Spleen (tissue), 11 donors: ENCODE data around the gene TLE5. TPM values are rescaled to one million over a fixed set of nuclear protein-coding genes. Genes with fewer than 3 reads are reported as not detected.

Experiments used
- DNase-seq: peaks from one replicate; pipeline ENCODE4 v3.0.0-alpha.2; 2020
- H3K27ac ChIP-seq, 8 donors: fragments of 200-600 bp; sonication (generic) in 7 of 8; 1 replicate in 4 of 8; 2 replicates in 4 of 8; pipeline versions ENCODE4 v1.5.0 to v1.8.0; 2016 to 2021; ENCODE audit warnings: inconsistent platforms in 4 of 8, mild to moderate bottlenecking in 4 of 8, moderate library complexity in 1 of 8
- H3K27me3 ChIP-seq, 7 donors: fragments of 200-600 bp; sonication (generic) in 6 of 7; replicated peaks in 1 of 7; 1 replicate in 4 of 7; 2 replicates in 3 of 7; pipeline versions ENCODE4 v1.5.0 to v1.8.0; 2016 to 2021; ENCODE audit warnings: inconsistent platforms in 3 of 7, mild to moderate bottlenecking in 1 of 7
- H3K36me3 ChIP-seq, 6 donors: fragments of 200-600 bp; sonication (generic) in 5 of 6; 1 replicate in 4 of 6; 2 replicates in 2 of 6; pipeline versions ENCODE4 v1.5.0 to v1.8.0; 2016 to 2021; ENCODE audit warnings: inconsistent platforms in 2 of 6
- H3K4me1 ChIP-seq, 6 donors: fragments of 200-600 bp; sonication (generic) in 5 of 6; 1 replicate in 3 of 6; 2 replicates in 3 of 6; pipeline versions ENCODE4 v1.5.0 to v1.8.0; 2016 to 2021; ENCODE audit warnings: inconsistent platforms in 3 of 6
- H3K4me3 ChIP-seq, 8 donors: fragments of 200-600 bp; sonication (generic) in 7 of 8; 1 replicate in 4 of 8; 2 replicates in 4 of 8; pipeline versions ENCODE4 v1.5.0 to v1.8.0; 2016 to 2021; ENCODE audit warnings: inconsistent platforms in 4 of 8, mild to moderate bottlenecking in 4 of 8, moderate library complexity in 2 of 8
- H3K9me3 ChIP-seq, 8 donors: fragments of 200-600 bp; sonication (generic) in 7 of 8; 1 replicate in 4 of 8; 2 replicates in 4 of 8; pipeline versions ENCODE4 v1.5.0 to v1.8.0; 2016 to 2021; ENCODE audit warnings: inconsistent platforms in 4 of 8
- POLR2A ChIP-seq, 3 donors: fragments of 450-650 bp; IDR thresholded peaks; one replicate each; pipeline ENCODE4 v1.5.1; 2017; ENCODE audit warnings: antibody characterized with exemption in 3 of 3, mild to moderate bottlenecking in 1 of 3
- POLR2AphosphoS5 ChIP-seq, 3 donors: sonication (generic); formaldehyde crosslinking; IDR thresholded peaks; one replicate each; pipeline ENCODE4 v1.5.1; 2017; ENCODE audit warnings: antibody characterized with exemption in 3 of 3
- WGBS, 5 donors: extraction: QIAGEN DNeasy Blood & Tissue Kit in 3 of 5; methylation state at CpG; one replicate each; pipeline versions ENCODE4 v1.1.5 to v1.1.7; 2013 to 2018; 5-methylcytosine and 5-hydroxymethylcytosine counted together
- intact Hi-C: fragments of 100-400 bp; cut with DNase I; formaldehyde crosslinking; loops from one replicate; pipeline ENCODE4 v1.15.0; 2023; ENCODE audit warnings: low total_unique reads
- polyA plus RNA-seq, 3 donors: library from polyadenylated mRNA; stranded (reverse); fragments of 200-250 nt; gene quantifications; one replicate each; pipeline ENCODE4 v1.2.1, GENCODE V29; 2013
- total RNA-seq, 7 donors: library from RNA; depleted of rRNA in 3 of 7; stranded (reverse); fragments of >200 nt in 3 of 7; fragmentation: NEBNext Ultra II Directional in 4 of 7; extraction: Animal tissue kit (Norgen Biotek cat#: 25700) in 4 of 7; gene quantifications; one replicate each; pipeline versions ENCODE4 v1.1.0 to v1.2.1, GENCODE V29; 2016 to 2021
- TF ChIP-seq, protein P1 (sequence below), 11 experiments: fragments of 200-600 bp in 7 of 11; fragments of 450-650 bp in 4 of 11; sonication (generic) in 4 of 11; IDR thresholded peaks in 8 of 11; conservative IDR thresholded peaks in 3 of 11; 1 replicate in 7 of 11; 2 replicates in 4 of 11; pipeline versions ENCODE4 v1.4.0 to v1.8.0; 2016 to 2021; ENCODE audit warnings: antibody characterized with exemption in 11 of 11, inconsistent platforms in 4 of 11, mild to moderate bottlenecking in 1 of 11
- donor health status: healthy with polysubstance abuse.
- donor health status: DM: no; HTN: no; CAD: no; lungs with moderate emphysema.
- donor health status: DM: no; HTN: no; CAD: no.
- donor health status: Bipolar disorder and iron deficiency.
- donor health status: healthy.
- donor health status: DM: no; HTN: no; CAD: no.
- donor health status: DM: yes; HTN: yes; CAD: no.

Gene TLE5
- total and polyA plus RNA-seq, 10 donors = 325 to 618 (median 435) TPM

DNA sequence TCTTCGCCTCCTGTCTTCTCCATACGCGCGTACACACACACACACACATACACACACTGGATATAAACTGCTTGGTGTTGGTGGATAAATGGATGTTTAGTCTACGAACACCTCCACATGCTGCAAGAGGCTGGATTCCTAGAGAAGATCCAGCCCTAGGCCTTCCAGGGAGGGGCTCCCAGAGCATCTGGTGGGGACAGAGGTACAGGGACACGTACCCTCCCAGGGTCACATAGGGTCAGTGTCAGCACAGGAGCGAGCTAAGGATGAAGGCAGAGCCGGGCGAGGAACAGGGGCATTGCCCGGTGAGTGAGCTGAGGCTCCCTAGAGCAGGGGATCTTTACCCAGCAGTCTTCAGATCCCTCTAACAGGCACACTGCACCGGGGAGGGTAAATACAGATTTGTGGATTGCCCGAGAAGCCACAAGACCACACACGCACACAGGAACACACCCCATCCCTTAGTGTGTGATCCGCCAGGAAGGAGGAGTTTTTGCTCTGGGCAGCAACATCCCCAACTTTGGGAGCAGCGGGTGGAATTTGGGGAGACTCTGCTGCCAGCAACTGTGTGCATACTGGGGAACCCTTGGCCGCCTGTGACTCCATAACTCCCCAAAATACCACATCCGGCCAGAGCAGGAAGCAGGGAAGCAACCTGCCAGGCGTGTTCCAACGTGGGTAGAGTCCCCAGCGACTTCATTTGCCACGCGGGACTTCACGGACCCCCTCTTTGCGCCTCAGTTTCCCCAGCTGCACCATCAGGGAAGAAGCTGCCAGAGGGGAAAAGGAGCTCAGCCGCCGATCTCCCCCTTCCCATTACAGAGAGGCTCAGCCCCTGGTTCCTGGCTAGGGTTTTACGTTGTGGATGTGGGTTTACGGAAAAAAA lies 27.4 kb downstream of the TLE5 start:
- 12 to 16% (median 14%) methylated on average over 25 to 28 of the region's 28 CpGs for WGBS, 5 donors
- H3K4me1 ChIP-seq = peaks cover 7 to 48% (median 24%) of the 10 kb centered on the region in 6 donors
- H3K4me3 ChIP-seq = peak overlapping the region; percentile 44 to 87 (median 58)
- no peaks in the 10 kb centered on the region for H3K9me3 ChIP-seq
- intact Hi-C loops = loop anchor here (10.0 kb wide), 1 partner anchor 60 kb away; the partner anchor contains the start of gene TLE6
- H3K27me3 ChIP-seq = peaks cover 0 to 8% (median 0%) of the 10 kb centered on the region in 7 donors
- H3K27ac ChIP-seq = peak overlapping the region; percentile 74 to 95 (median 91)
- TF ChIP-seq POLR2AphosphoS5 (IDR thresholded peaks at IDR 0.05) (no peak), POLR2A (IDR thresholded peaks at IDR 0.05) (no peak)
- DNase-seq = peak; percentile 84
- no peaks in the 10 kb centered on the region for H3K36me3 ChIP-seq

DNA sequence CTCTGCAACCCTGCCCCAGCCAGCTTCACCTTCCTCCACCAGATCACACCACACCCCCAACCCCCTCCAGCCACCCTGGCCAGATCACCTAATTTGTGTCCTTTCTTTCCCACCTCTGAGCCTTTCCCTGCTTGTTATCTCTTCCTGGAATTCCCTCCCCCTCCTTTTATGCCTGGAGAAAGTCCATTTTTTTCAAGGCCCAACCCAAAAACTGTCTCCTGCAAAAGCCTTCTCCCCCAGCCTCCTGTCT lies 28.0 kb downstream of the TLE5 start:
- Histone ChIP-seq H3K27ac (peak overlapping the region in 2 of 8 donors; percentile 87 to 93), H3K27me3 (peaks cover 0 to 14% (median 3%) of the 10 kb centered on the region in 7 donors), H3K36me3 (no peaks in the 10 kb centered on the region), H3K9me3 (no peaks in the 10 kb centered on the region), H3K4me3 (no peak overlapping the region), H3K4me1 (peaks cover 7 to 54% (median 29%) of the 10 kb centered on the region in 6 donors)
- no peak for DNase-seq
- intact Hi-C loops = loop anchor here (10.0 kb wide), 1 partner anchor 60 kb away; the partner anchor contains the start of gene TLE6
- TF ChIP-seq, protein P1, sequence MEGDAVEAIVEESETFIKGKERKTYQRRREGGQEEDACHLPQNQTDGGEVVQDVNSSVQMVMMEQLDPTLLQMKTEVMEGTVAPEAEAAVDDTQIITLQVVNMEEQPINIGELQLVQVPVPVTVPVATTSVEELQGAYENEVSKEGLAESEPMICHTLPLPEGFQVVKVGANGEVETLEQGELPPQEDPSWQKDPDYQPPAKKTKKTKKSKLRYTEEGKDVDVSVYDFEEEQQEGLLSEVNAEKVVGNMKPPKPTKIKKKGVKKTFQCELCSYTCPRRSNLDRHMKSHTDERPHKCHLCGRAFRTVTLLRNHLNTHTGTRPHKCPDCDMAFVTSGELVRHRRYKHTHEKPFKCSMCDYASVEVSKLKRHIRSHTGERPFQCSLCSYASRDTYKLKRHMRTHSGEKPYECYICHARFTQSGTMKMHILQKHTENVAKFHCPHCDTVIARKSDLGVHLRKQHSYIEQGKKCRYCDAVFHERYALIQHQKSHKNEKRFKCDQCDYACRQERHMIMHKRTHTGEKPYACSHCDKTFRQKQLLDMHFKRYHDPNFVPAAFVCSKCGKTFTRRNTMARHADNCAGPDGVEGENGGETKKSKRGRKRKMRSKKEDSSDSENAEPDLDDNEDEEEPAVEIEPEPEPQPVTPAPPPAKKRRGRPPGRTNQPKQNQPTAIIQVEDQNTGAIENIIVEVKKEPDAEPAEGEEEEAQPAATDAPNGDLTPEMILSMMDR (IDR thresholded peaks at IDR 0.05 in 8 of 11, conservative IDR thresholded peaks at IDR 0.05 in 3 of 11) = no peak
- TF ChIP-seq POLR2AphosphoS5 (IDR thresholded peaks at IDR 0.05) (no peak), POLR2A (IDR thresholded peaks at IDR 0.05) (no peak)

DNA sequence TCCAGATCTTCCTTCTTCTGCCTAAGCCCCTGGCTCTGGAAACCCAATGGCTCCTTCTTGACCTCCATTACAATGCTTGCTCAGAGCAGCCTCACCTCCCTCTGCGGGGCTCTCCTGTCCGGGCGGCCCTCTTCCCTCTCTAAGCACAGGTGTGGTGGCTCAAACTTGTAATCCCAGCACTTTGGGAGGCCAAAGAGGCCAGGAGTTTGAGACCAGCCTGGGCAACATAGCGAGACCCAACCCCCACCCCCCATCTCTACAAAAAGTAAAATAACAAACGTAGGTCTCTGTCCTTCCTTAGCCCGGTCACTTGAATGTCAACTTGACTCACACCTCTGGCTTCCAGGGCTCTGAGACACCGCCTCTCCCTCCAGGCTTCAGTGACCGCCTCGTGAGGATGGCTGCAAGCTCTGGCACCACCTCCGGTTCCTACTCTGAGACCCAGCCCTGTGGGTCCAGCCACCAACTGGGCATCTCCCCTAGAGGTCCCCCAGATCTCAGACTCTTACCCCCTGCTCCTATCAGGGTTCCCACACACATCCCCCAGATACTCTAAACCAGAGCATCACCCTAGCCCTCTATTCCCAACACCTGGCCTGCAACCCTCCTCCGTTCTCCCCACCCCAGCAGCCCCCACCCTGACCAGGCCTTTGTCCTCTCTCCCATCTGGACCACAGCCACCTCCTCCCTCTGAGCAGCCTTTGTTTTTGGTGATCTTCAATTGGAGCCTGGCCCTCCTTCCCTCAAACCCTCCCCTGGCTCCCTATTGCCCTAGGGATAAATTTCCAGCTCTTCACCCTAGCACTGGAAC lies 28.5 kb downstream of the TLE5 start:
- intact Hi-C loops = loop anchor here (10.0 kb wide), 1 partner anchor 59 kb away; the partner anchor contains the start of gene TLE6
- H3K36me3 ChIP-seq = no peaks in the 10 kb centered on the region
- 84 to 92% (median 87%) methylated on average over 11 of the region's 11 CpGs for WGBS, 5 donors
- H3K27me3 ChIP-seq = peaks cover 0 to 17% (median 3%) of the 10 kb centered on the region in 7 donors
- peak overlapping the region in 2 of 8 donors; percentile 87 to 93 for H3K27ac ChIP-seq
- no peak overlapping the region for H3K4me3 ChIP-seq
- no peaks in the 10 kb centered on the region for H3K9me3 ChIP-seq
- DNase-seq = no peak
- no peak for TF ChIP-seq POLR2AphosphoS5 (IDR thresholded peaks at IDR 0.05)
- H3K4me1 ChIP-seq = peaks cover 7 to 56% (median 30%) of the 10 kb centered on the region in 6 donors

DNA sequence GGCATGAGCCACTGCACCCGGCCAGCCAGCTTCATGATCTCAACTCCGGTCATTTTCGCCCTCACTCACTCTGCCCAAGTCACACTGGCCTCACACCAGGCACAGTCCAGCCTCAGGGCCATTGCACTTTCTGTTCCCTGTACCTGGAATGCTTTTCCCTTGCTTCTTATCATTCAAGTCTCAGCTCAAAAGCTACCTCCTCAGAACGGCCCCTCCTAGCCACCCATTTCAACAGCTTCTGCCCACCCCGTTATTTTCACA lies 30.8 kb downstream of the TLE5 start:
- no peak overlapping the region for H3K27ac ChIP-seq
- no peaks in the 10 kb centered on the region for H3K9me3 ChIP-seq
- H3K4me1 ChIP-seq = peaks cover 7 to 54% (median 34%) of the 10 kb centered on the region in 6 donors
- WGBS, 5 donors = 73 to 86% (median 83%) methylated on average over 5 of the region's 5 CpGs
- H3K27me3 ChIP-seq = peaks cover 0 to 39% (median 11%) of the 10 kb centered on the region in 7 donors
- no peak overlapping the region for H3K4me3 ChIP-seq
- no peak for DNase-seq
- intact Hi-C loops = loop anchor here (10.0 kb wide), 1 partner anchor 57 kb away; the partner anchor contains the start of gene TLE6
- no peaks in the 10 kb centered on the region for H3K36me3 ChIP-seq
- no peak for TF ChIP-seq POLR2A (IDR thresholded peaks at IDR 0.05)
- TF ChIP-seq POLR2AphosphoS5 (IDR thresholded peaks at IDR 0.05) = no peak
- TF ChIP-seq, protein P1 (IDR thresholded peaks at IDR 0.05 in 8 of 11, conservative IDR thresholded peaks at IDR 0.05 in 3 of 11) = no peak
